ENCODE data around the gene MOBP.
"Not testable (repeated sequence)": the region's sequence is repeated elsewhere in the genome, so short reads cannot be mapped to it uniquely, and the experiment has no call there.

MOBP gene

GRCh38 chr3:39467394-39468107 lies at the start of gene MOBP:
Gene MOBP, plus strand, starts transcription at chr3:39467680. Its CDS starts 34,390 bp downstream, at chr3:39502070.
- DNase-seq: no peak

- DNase-seq: not testable (repeated sequence)
Measured at GRCh38 chr3:39418556-39419225, 48.8 kb upstream of the MOBP start.

- DNase-seq: no peak
Measured at GRCh38 chr3:39419742-39420315, 47.7 kb upstream of the MOBP start.

- no peak for DNase-seq
Measured at GRCh38 chr3:39420543-39420942, 46.9 kb upstream of the MOBP start.

- no peak for DNase-seq
Measured at GRCh38 chr3:39423436-39423970, 44.0 kb upstream of the MOBP start.

- DNase-seq: no peak
Measured at GRCh38 chr3:39426312-39426711, 41.2 kb upstream of the MOBP start.

- no peak for DNase-seq
Measured at GRCh38 chr3:39427506-39427905, 40.0 kb upstream of the MOBP start.

- DNase-seq: no peak
Measured at GRCh38 chr3:39428745-39429201, 38.7 kb upstream of the MOBP start.

GRCh38 chr3:39429466-39429865 lies 38.0 kb upstream of the MOBP start:
- DNase-seq: no peak

- DNase-seq: no peak
Measured at GRCh38 chr3:39432342-39432741, 35.1 kb upstream of the MOBP start.

GRCh38 chr3:39433642-39434041 lies 33.8 kb upstream of the MOBP start:
- DNase-seq: no peak

GRCh38 chr3:39434574-39434973 lies 32.9 kb upstream of the MOBP start:
- no peak for DNase-seq

GRCh38 chr3:39435006-39435748 lies 32.3 kb upstream of the MOBP start:
- DNase-seq: no peak

- DNase-seq: no peak
Measured at GRCh38 chr3:39438880-39439279, 28.6 kb upstream of the MOBP start.

- no peak for DNase-seq
Measured at GRCh38 chr3:39440316-39440715, 27.2 kb upstream of the MOBP start.

- no peak for DNase-seq
Measured at GRCh38 chr3:39443530-39443929, 23.9 kb upstream of the MOBP start.

GRCh38 chr3:39445927-39446326 lies 21.6 kb upstream of the MOBP start:
- DNase-seq: no peak

- no peak for DNase-seq
Measured at GRCh38 chr3:39446444-39446843, 21.0 kb upstream of the MOBP start.

GRCh38 chr3:39447637-39448483 lies 19.6 kb upstream of the MOBP start:
- DNase-seq: peak; percentile 75

- no peak for DNase-seq
Measured at GRCh38 chr3:39448506-39449233, 18.8 kb upstream of the MOBP start.

GRCh38 chr3:39449796-39450195 lies 17.7 kb upstream of the MOBP start:
- DNase-seq: no peak
